Hepatocyte (in vitro differentiated cells): Measurements from ENCODE around the gene VAV3. TPM values are rescaled to one million over a fixed set of nuclear protein-coding genes. Genes with fewer than 3 reads are reported as not detected.

Experiments used
- DNase-seq: peaks from one replicate; pipeline ENCODE4 v3.0.0-alpha.2; 2016; ENCODE audit warnings: low spot score
- H2AFZ ChIP-seq: fragments of 200-600 bp; sonication (generic); 2 replicates; pipeline ENCODE4 v1.6.0; 2016; ENCODE audit warnings: antibody characterized with exemption, mild to moderate bottlenecking
- H3K27ac ChIP-seq: fragments of 200-600 bp; sonication (generic); 2 replicates; pipeline ENCODE4 v1.5.1; 2016; ENCODE audit warnings: mild to moderate bottlenecking
- H3K27me3 ChIP-seq: fragments of 200-600 bp; sonication (generic); 2 replicates; pipeline ENCODE4 v1.6.1; 2016
- H3K36me3 ChIP-seq: fragments of 200-600 bp; sonication (generic); replicated peaks from 2 replicates; pipeline ENCODE4 v1.5.1; 2016; ENCODE audit warnings: low read depth; ENCODE audit not compliant: insufficient read depth
- H3K4me1 ChIP-seq: fragments of 200-600 bp; sonication (generic); 2 replicates; pipeline ENCODE4 v1.5.1; 2016; ENCODE audit warnings: mild to moderate bottlenecking, moderate library complexity; ENCODE audit not compliant: insufficient read depth
- H3K4me2 ChIP-seq: fragments of 200-600 bp; sonication (generic); 2 replicates; pipeline ENCODE4 v1.6.0; 2016
- H3K4me3 ChIP-seq: fragments of 200-600 bp; sonication (generic); 2 replicates; pipeline ENCODE4 v1.5.1; 2016; ENCODE audit warnings: mild to moderate bottlenecking
- H3K79me2 ChIP-seq: fragments of 200-600 bp; sonication (generic); 2 replicates; pipeline ENCODE4 v1.6.0; 2017; ENCODE audit warnings: mild to moderate bottlenecking
- H3K9me2 ChIP-seq: fragments of 200-600 bp; sonication (generic); replicated peaks from 2 replicates; pipeline ENCODE4 v1.6.0; 2017; ENCODE audit warnings: mild to moderate bottlenecking; ENCODE audit not compliant: insufficient read depth
- H3K9me3 ChIP-seq: fragments of 200-600 bp; sonication (generic); 2 replicates; pipeline ENCODE4 v1.5.1; 2016; ENCODE audit warnings: low read depth, mild to moderate bottlenecking
- H4K20me1 ChIP-seq: fragments of 200-600 bp; sonication (generic); 2 replicates; pipeline ENCODE4 v1.6.0; 2016; ENCODE audit warnings: mild to moderate bottlenecking; ENCODE audit not compliant: insufficient read depth, poor library complexity, severe bottlenecking
- CTCF ChIP-seq: fragments of 200-600 bp; sonication (generic); IDR thresholded peaks from 2 replicates; pipeline ENCODE4 v1.5.1; 2016; ENCODE audit warnings: antibody characterized with exemption, mild to moderate bottlenecking; ENCODE audit not compliant: poor library complexity
- EZH2 ChIP-seq: fragments of 200-600 bp; sonication (generic); IDR thresholded peaks from 2 replicates; pipeline ENCODE4 v1.6.1; 2016; ENCODE audit warnings: antibody characterized with exemption, mild to moderate bottlenecking, borderline replicate concordance
- EZH2phosphoT487 ChIP-seq: fragments of 200-600 bp; sonication (generic); IDR thresholded peaks from one replicate; pipeline ENCODE4 v1.6.1; 2018; ENCODE audit warnings: antibody characterized with exemption, mild to moderate bottlenecking, low read depth, moderate library complexity; ENCODE audit not compliant: unreplicated experiment, severe bottlenecking
- WGBS: methylation state at CpG from one replicate; pipeline ENCODE4 v1.1.6; 2016; ENCODE audit warnings: low lambda C conversion rate; ENCODE audit errors: missing lambda C conversion rate; 5-methylcytosine and 5-hydroxymethylcytosine counted together
- polyA plus RNA-seq: library from polyadenylated mRNA; unstranded; fragments of >200 nt; fragmentation: Nextera tagmentation; extraction: Ambion mirVana; gene quantifications from 2 replicates; pipeline ENCODE4 v1.2.1, GENCODE V29; 2016
- total RNA-seq: library from RNA; depleted of rRNA; stranded (reverse); fragments of >200 nt; gene quantifications from 2 replicates; pipeline ENCODE4 v1.2.3, GENCODE V29; 2014

The VAV3 gene
- total and polyA plus RNA-seq, 2 experiments from 2014 or later: 12.3 to 40.5 TPM

- H3K27me3 ChIP-seq: no peaks in the 10 kb centered on the region
- H4K20me1 ChIP-seq: no peaks in the 10 kb centered on the region
- no peak overlapping the region for H3K4me2 ChIP-seq
- H2AFZ ChIP-seq: no peak overlapping the region
- no peaks in the 10 kb centered on the region for H3K4me1 ChIP-seq
- H3K36me3 ChIP-seq: no peaks in the 10 kb centered on the region
- H3K9me2 ChIP-seq: no peaks in the 10 kb centered on the region
- H3K4me3 ChIP-seq: no peak overlapping the region
- no peak for DNase-seq
- no peaks in the 10 kb centered on the region for H3K9me3 ChIP-seq
- 89% methylated on average over 2 of the region's 2 CpGs for WGBS
- TF ChIP-seq EZH2phosphoT487: no peak
- TF ChIP-seq EZH2: no peak
- TF ChIP-seq CTCF: no peak
- no peaks in the 10 kb centered on the region for H3K79me2 ChIP-seq
- no peak overlapping the region for H3K27ac ChIP-seq
Measured at GRCh38 chr1:107795994-107796393, 169.0 kb downstream of the VAV3 start.

- no peaks in the 10 kb centered on the region for H3K9me3 ChIP-seq
- no peak overlapping the region for H3K4me3 ChIP-seq
- H2AFZ ChIP-seq: no peak overlapping the region
- no peak for TF ChIP-seq CTCF
- no peak for TF ChIP-seq EZH2phosphoT487
- no peak for TF ChIP-seq EZH2
- no peaks in the 10 kb centered on the region for H3K27me3 ChIP-seq
- H3K27ac ChIP-seq: no peak overlapping the region
- 42% methylated on average over 1 of the region's 1 CpG for WGBS
- H4K20me1 ChIP-seq: no peaks in the 10 kb centered on the region
- H3K36me3 ChIP-seq: no peaks in the 10 kb centered on the region
- H3K9me2 ChIP-seq: no peaks in the 10 kb centered on the region
- H3K4me2 ChIP-seq: no peak overlapping the region
- H3K4me1 ChIP-seq: no peaks in the 10 kb centered on the region
- no peaks in the 10 kb centered on the region for H3K79me2 ChIP-seq
- no peak for DNase-seq
Measured at GRCh38 chr1:107795441-107795840, 169.5 kb downstream of the VAV3 start.

GRCh38 chr1:107794571-107794970 lies 170.4 kb downstream of the VAV3 start:
- no peak overlapping the region for H2AFZ ChIP-seq
- no peak for TF ChIP-seq EZH2
- no peak for TF ChIP-seq CTCF
- TF ChIP-seq EZH2phosphoT487: no peak
- no peak for DNase-seq
- H3K36me3 ChIP-seq: no peaks in the 10 kb centered on the region
- H4K20me1 ChIP-seq: no peaks in the 10 kb centered on the region
- no peak overlapping the region for H3K27ac ChIP-seq
- no peak overlapping the region for H3K4me3 ChIP-seq
- no peaks in the 10 kb centered on the region for H3K9me3 ChIP-seq
- no peaks in the 10 kb centered on the region for H3K9me2 ChIP-seq
- H3K4me2 ChIP-seq: no peak overlapping the region
- no peaks in the 10 kb centered on the region for H3K27me3 ChIP-seq
- no peaks in the 10 kb centered on the region for H3K4me1 ChIP-seq
- H3K79me2 ChIP-seq: no peaks in the 10 kb centered on the region
- WGBS: 66% methylated on average over 2 of the region's 2 CpGs
